ENCODE data around the gene RPL35.
A peak's percentile ranks its signal among the peaks of the same experiment; 100 is the strongest.

The RPL35 gene

GRCh38 chr9:124875501-124875900 is 13.7 kb upstream of the RPL35 start:
- DNase-seq, result no peak

GRCh38 chr9:124873664-124874063 is 11.9 kb upstream of the RPL35 start:
- no peak for DNase-seq

GRCh38 chr9:124871156-124871561 is 9.4 kb upstream of the RPL35 start:
- no peak for DNase-seq

- DNase-seq, result no peak
Observed at GRCh38 chr9:124870723-124871122, 9.0 kb upstream of the RPL35 start.

- peak; percentile 75 for DNase-seq
Observed at GRCh38 chr9:124869986-124870560, 8.3 kb upstream of the RPL35 start.

- DNase-seq, result peak; percentile 34
Observed at GRCh38 chr9:124869466-124869985, 7.8 kb upstream of the RPL35 start.

- peak; percentile 90 for DNase-seq
Observed at GRCh38 chr9:124868511-124869465, 7.0 kb upstream of the RPL35 start.

GRCh38 chr9:124863371-124863871 is 1.7 kb upstream of the RPL35 start:
- no peak for DNase-seq

- DNase-seq, result no peak
Observed at GRCh38 chr9:124860582-124861341, 995 bp downstream of the RPL35 start.

GRCh38 chr9:124859803-124860581 is 1.8 kb downstream of the RPL35 start:
- no peak for DNase-seq

- DNase-seq, result no peak
Observed at GRCh38 chr9:124858330-124859046, 3.3 kb downstream of the RPL35 start.

GRCh38 chr9:124857533-124858162 is 4.1 kb downstream of the RPL35 start:
- DNase-seq, result no peak

- DNase-seq, result no peak
Observed at GRCh38 chr9:124855944-124856765, 5.6 kb downstream of the RPL35 start.

GRCh38 chr9:124855566-124855943 is 6.2 kb downstream of the RPL35 start:
- no peak for DNase-seq

- no peak for DNase-seq
Observed at GRCh38 chr9:124854822-124855221, 6.9 kb downstream of the RPL35 start.

- DNase-seq, result no peak
Observed at GRCh38 chr9:124854161-124854560, 7.6 kb downstream of the RPL35 start.

- no peak for DNase-seq
Observed at GRCh38 chr9:124853605-124854143, 8.1 kb downstream of the RPL35 start.

GRCh38 chr9:124852829-124853531 is 8.8 kb downstream of the RPL35 start, which contains the start of gene WDR38:
WDR38 (plus strand) TSS chr9:124853460; CDS start chr9:124853532, 72 bp downstream.
- peak; percentile 67 for DNase-seq
